Stimulated activated CD4-positive, alpha-beta T cell treated with anti-CD3 and anti-CD28 coated beads, Interleukin-2, amount 100 ng/mL, for 4 hours (primary cell): ENCODE results near the gene MPP3.
"Not testable (repeated sequence)": the region's sequence is repeated elsewhere in the genome, so short reads cannot be mapped to it uniquely, and the experiment has no call there.

Source experiments
- DNase-seq: peaks from one replicate; pipeline ENCODE4 v3.0.0-alpha.2; 2020; ENCODE audit warnings: low read depth

MPP3 gene

GRCh38 chr17:43805117-43805516 lies 27.8 kb downstream of the MPP3 start:
- no peak for DNase-seq

GRCh38 chr17:43803758-43804157 lies 29.2 kb downstream of the MPP3 start:
- no peak for DNase-seq

- DNase-seq, result no peak
These were observed 31.1 kb downstream of the MPP3 start for GRCh38 chr17:43801844-43802243.

- no peak for DNase-seq
These were observed 32.2 kb downstream of the MPP3 start for GRCh38 chr17:43800736-43801135.

GRCh38 chr17:43799047-43799446 lies 33.9 kb downstream of the MPP3 start:
- DNase-seq, result no peak

- DNase-seq, result not testable (repeated sequence)
These were observed 34.9 kb downstream of the MPP3 start for GRCh38 chr17:43798024-43798423.

GRCh38 chr17:43792668-43793067 lies 40.3 kb downstream of the MPP3 start:
- not testable (repeated sequence) for DNase-seq

- no peak for DNase-seq
These were observed 41.4 kb downstream of the MPP3 start for GRCh38 chr17:43791589-43791988.

GRCh38 chr17:43790311-43790940 lies 42.5 kb downstream of the MPP3 start:
- DNase-seq, result no peak

- DNase-seq, result no peak
These were observed 43.5 kb downstream of the MPP3 start for GRCh38 chr17:43789482-43789881.

- no peak for DNase-seq
These were observed 44.4 kb downstream of the MPP3 start for GRCh38 chr17:43788540-43788939.

GRCh38 chr17:43787728-43788127 lies 45.2 kb downstream of the MPP3 start:
- no peak for DNase-seq

GRCh38 chr17:43784628-43785101 lies 48.3 kb downstream of the MPP3 start:
- no peak for DNase-seq

- DNase-seq, result no peak
These were observed 48.9 kb downstream of the MPP3 start for GRCh38 chr17:43784068-43784467.

GRCh38 chr17:43782913-43783680 lies 49.8 kb downstream of the MPP3 start:
- no peak for DNase-seq

- DNase-seq, result no peak
These were observed 52.8 kb downstream of the MPP3 start, which contains the start of gene CFAP97D1 for GRCh38 chr17:43780135-43780534. Gene CFAP97D1, plus strand, starts transcription at chr17:43780435. Its CDS starts 28 bp downstream, at chr17:43780463.

- no peak for DNase-seq
These were observed 53.5 kb downstream of the MPP3 start for GRCh38 chr17:43779145-43780125.

- DNase-seq, result peak; percentile 63
These were observed 54.4 kb downstream of the MPP3 start, which contains the start of gene DUSP3 for GRCh38 chr17:43778337-43779144. Gene DUSP3, minus strand, starts transcription at chr17:43778977. Its CDS starts 53 bp downstream, at chr17:43778924.

GRCh38 chr17:43774304-43775250 lies 58.4 kb downstream of the MPP3 start:
- no peak for DNase-seq
